DMS153 treated with DMSO at 0.1 percent for 48 hours (cell line): ENCODE results near the gene LRWD1.
"Not testable (repeated sequence)": the region's sequence is repeated elsewhere in the genome, so short reads cannot be mapped to it uniquely, and the experiment has no call there.

Source experiments
- DNase-seq: peaks from one replicate; lab custom pipeline; 2025; ENCODE audit not compliant: unreplicated experiment; lab: John Stamatoyannopoulos, UW

LRWD1 gene

DNA sequence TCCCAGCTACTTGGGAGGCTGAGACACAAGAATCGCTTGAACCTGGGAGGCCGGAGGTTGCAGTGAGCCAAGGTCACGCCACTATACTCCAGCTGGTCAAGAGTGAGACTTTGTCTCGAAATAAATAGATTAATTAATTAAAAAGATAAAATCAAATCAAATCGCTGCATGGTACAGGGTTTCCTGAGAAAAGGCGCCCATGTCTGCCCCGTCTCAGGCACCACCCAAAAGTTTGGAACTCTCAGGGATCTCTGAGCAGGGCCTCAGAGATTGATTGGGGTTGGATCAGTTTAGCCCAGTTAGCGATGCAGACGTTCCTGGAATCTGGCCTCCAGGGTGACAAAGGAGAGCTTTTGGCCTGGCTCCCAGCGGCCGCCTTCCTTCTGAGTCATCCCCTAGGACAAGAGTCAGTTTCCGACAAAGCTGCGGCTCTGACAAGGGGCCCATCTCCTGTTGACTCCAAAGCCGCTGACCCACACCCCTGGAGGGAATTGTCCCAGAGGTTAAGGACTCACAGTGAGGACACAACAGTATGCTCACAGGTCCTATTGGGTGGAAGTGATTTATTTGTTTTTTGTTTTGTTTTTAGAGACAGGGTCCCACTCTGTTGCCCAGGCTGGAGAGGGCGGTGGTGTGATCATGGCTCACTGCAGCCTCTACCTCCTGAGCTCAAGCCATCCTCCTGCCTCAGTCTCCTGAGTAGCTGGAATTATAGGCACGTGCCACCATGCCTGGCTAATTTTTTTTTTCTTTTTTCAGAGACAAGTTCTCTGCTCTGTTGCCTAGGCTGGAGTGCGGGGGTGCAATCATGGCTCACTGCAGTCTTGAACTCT is 24.6 kb upstream of the LRWD1 start:
- no peak for DNase-seq

- no peak for DNase-seq
These were observed 19.7 kb upstream of the LRWD1 start for GRCh38 chr7:102444961-102445673.

DNA sequence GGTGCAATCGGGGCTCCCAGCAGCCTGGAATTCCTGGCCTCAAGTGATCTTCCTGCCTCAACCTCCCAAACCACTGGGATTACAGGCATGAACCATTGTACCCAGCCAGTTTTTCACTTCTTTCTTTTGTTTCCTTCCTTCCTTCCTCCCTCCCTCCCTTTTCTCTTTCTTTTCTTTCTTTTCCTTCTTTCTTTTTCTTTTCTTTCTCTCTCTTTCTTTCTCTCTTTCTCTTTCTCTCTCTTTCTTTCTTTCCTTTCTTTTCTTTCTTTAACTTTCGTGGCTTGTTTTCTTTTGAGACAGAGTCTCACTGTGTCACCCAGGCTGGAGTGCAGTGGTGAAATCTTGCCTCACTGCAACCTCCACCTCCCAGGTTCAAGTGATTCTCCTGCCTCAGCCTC is 19.1 kb upstream of the LRWD1 start:
- DNase-seq: no peak

GRCh38 chr7:102446387-102447156 is 18.2 kb upstream of the LRWD1 start:
- no peak for DNase-seq

DNA sequence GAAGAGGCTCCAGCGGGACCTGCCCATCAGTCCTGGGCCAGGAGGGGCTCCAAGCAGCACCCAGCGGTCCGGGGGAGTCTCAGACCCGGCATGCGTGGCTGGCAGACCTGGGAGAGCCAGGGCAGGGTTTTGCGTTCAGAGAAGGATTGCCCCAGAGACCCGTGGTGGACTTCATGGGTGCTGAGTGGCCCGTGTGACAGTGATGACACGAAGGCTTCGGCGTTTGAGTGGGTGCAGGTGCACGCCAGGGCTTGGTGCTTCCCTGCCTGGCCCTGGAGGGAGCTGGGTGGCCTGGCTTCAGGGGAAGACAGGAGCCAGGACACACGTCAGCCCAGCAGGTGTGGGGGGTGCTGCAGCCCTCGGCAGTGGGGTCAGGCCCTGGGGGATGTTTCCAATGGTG is 17.5 kb upstream of the LRWD1 start:
- DNase-seq: no peak

- DNase-seq: no peak
These were observed 15.6 kb upstream of the LRWD1 start for GRCh38 chr7:102449136-102449535.

GRCh38 chr7:102450242-102450641 is 14.5 kb upstream of the LRWD1 start:
- no peak for DNase-seq

DNA sequence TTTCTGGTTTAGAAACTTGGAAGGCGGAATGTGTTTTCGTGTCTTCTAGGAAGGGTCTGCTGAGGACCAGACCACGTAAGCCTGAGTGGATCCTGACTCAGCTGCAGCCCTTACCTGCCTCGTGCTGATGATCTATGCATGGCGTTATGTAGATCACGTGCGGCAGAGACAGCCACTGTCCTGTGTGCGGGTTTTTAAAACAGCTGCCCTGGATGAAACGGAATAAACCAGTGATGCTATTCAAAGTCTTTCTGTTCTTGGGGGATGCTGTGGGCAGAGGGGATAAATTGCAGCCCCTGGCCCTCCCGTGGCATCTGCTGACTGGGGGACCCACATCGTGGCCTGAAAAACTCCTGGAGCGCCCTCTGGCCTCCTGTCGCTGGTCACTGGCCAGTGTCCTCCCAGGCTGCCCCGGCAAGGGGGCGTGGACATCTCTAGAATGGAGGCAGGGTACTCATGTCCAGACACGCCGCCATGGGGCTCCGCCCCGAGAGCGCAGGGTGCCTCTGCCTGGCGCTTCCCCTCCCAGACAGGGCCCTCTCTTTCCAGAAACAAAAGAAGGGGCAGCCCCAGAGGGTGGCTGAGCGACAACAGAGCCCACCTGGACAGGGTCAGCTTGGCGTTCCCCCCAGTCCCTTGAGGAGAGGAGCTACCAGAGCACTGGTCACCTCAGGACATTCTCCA is 13.3 kb upstream of the LRWD1 start:
- peak; percentile 51 for DNase-seq

- DNase-seq: no peak
These were observed 12.3 kb upstream of the LRWD1 start for GRCh38 chr7:102452451-102452850.

- no peak for DNase-seq
These were observed 11.5 kb upstream of the LRWD1 start for GRCh38 chr7:102453319-102453718.

DNA sequence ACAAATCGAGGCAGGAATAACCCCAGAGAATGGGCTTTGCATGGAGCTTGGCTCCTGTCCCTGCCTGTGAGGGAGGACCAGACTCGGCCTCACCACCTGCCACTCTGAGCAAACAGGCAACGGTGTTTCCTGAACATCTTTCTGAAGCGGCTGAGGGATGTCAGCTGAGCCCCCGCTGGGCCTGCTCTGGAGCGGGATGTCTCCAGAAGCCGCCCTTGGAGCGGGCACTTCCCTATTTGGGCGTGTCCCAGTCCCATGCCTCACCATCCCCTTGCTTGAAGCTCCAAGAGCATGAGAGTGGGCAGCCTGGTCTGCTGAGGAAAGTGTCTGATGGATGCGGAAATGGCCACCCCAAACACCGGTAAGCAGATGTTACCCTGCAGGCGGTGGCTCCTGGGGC is 10.3 kb upstream of the LRWD1 start:
- no peak for DNase-seq

DNA sequence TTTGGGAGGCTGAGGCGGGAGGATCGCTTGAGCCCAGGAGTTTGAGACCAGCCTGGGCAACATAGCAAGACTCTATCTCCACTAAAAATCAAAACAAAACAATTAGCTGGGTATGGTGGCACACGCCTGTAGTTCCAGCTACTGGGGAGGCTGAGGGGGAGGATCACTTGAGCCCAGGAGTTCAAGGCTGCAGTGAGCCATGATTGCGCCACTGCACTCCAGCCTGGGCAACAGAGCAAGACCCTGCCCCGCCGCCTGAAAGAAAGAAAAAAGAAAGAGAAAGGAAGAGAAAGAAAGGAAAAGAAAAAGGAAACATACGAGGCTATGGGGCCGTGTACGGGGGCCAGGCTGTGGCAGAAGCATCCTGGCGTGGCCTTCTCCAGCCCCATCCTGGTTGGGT is 9.9 kb upstream of the LRWD1 start:
- not testable (repeated sequence) for DNase-seq

GRCh38 chr7:102455596-102455995 is 9.2 kb upstream of the LRWD1 start:
- no peak for DNase-seq

DNA sequence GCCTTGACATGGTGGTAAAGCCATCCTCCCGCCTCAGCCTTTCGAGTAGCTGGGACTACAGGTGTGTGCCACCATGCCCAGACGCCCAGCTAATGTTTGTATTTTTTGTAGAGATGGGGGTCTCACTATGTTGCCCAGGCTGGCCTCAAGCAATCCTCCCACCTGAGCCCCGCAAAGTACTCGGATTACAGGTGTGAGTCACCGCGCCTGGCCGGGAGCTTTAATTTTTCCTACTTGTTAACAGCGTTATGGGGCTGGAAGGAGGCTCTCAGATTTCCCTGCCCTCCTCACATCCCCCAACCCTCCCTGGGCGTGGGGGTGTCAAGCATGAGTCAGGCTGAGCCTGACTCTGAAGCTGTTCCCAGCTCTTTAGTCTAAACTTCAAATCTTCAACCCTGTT is 8.5 kb upstream of the LRWD1 start:
- DNase-seq: no peak

DNA sequence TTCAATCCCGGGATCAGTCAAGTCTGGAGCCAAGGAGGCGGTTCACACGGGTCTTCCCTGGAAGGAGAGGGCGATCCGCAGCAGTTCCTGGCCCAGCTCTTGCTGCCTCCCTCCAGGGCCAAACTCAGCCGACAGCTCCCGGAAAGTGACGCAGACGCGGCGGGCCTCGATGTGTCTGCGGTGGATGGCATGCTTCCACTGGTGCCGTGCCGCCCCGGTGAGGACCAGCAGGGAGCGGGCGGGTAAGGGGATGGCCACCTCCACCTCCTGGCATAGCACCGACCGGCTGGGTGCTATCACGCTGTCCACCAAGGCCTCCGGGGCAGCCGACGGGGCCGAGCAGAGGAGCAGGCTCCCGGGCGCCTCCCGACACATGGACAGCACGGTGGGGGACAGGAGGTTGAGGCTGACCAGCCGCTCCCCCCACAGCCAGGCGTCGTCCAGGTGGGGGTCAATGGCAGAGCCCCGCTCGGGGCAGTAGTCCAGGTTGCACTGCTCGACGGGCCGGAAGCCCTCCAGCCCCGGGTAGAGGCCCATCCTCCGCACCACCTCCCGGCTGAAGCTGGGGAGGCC is 7.3 kb upstream of the LRWD1 start:
- no peak for DNase-seq

- DNase-seq: no peak
These were observed 5.5 kb upstream of the LRWD1 start for GRCh38 chr7:102459221-102459844.

DNA sequence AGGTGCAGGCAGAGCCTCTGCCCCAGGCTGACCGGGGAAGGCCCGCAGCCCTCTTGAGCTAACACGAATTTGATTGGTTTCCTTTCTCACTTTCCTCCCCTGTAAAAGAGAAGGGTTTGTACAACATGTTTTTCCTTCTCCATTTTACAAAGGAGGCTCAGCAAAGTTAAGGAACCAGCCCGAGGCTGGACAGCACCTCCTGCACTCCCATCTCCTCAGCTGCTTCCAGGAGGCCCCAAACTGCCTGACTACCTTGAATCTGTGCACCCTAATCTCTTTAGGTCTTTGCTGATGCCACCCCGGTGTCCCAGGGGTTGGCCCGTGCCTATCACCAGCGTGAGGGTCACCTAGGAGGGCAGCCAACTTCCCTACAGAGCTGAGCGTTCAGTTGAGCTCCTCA is 4.3 kb upstream of the LRWD1 start:
- no peak for DNase-seq

- no peak for DNase-seq
These were observed 775 bp upstream of the LRWD1 start for GRCh38 chr7:102463841-102464576.

DNA sequence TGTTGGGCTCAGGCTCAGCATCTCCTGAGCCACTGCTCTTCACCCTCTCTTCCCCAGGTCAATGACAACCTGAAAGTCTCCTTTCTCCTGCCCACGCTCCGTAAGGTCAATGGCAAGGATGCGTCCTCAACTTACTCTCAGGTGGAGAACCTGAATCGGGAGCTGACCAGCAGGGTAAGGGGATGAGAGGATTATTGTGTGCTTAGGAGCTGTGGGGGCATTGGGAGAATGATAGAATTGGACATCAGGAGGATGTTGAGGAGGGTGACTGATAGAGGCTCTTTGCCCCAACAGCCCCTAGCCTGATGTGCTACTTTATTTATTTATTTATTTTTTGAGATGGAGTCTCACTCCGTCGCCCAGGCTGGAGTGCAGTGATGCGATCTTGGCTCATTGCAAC is 1.3 kb downstream of the LRWD1 start:
- no peak for DNase-seq
